K562 (cell line): ENCODE measurements around the gene RAB31. TPM values are rescaled to one million over a fixed set of nuclear protein-coding genes. Genes with fewer than 3 reads are reported as not detected.

Experiments used
- SMC3 ChIP-seq: conservative IDR thresholded peaks from 2 replicates; pipeline ENCODE4 v1.6.1; 2011; ENCODE audit warnings: low read depth, low read length, improper control_type of control experiment; ENCODE audit not compliant: insufficient read depth
- TCFL5 ChIP-seq: fragments of 250-450 bp; sonication (Bioruptor Pico); conservative IDR thresholded peaks from 2 replicates; pipeline ENCODE4 v1.6.1; 2021; ENCODE audit warnings: mild to moderate bottlenecking, moderate library complexity, matching md5 sums
- ZKSCAN1 ChIP-seq: fragments of 150-350 bp; IDR thresholded peaks from 2 replicates; pipeline ENCODE4 v1.6.1; 2016; ENCODE audit warnings: low read depth, low read length
- ZNF3 ChIP-seq: fragments of 250-450 bp; sonication (Bioruptor Pico); IDR thresholded peaks from 2 replicates; pipeline ENCODE4 v1.5.0; 2021; ENCODE audit warnings: mild to moderate bottlenecking, moderate library complexity
- ZNF699 ChIP-seq: fragments of 250-450 bp; sonication (Bioruptor Pico); IDR thresholded peaks from 2 replicates; pipeline ENCODE4 v1.8.0; 2021; ENCODE audit warnings: mild to moderate bottlenecking, moderate library complexity; ENCODE audit not compliant: insufficient replicate concordance
- polyA plus RNA-seq, 8 experiments: library from polyadenylated mRNA; depleted of rRNA in 4 of 8; stranded (reverse) in 5 of 8; unstranded in 3 of 8; fragments of >200 nt; fragmentation: Nextera tagmentation in 2 of 8; fragmentation: Illumina TruSeq in 1 of 8; extraction: Ambion mirVana in 2 of 8; extraction: Trizol in 1 of 8; gene quantifications; 2 replicates each; pipeline versions ENCODE4 v1.2.1 to v1.2.3, GENCODE V29; 2011 to 2014; ENCODE audit warnings: inconsistent platforms in 1 of 8, missing spikeins in 1 of 8
- total RNA-seq, 7 experiments: library from RNA; depleted of rRNA in 6 of 7; stranded (reverse); fragments of >200 nt in 6 of 7; fragmentation: Illumina TruSeq in 2 of 7; extraction: Trizol in 2 of 7; gene quantifications; 2 replicates each; pipeline versions ENCODE4 v1.2.1 to v1.2.3, GENCODE V29; 2011 to 2021; ENCODE audit warnings: low replicate concordance in 1 of 7
- TF ChIP-seq, protein P1 (sequence below): sonication (generic); formaldehyde crosslinking; IDR thresholded peaks from 2 replicates; pipeline ENCODE4 v1.8.0; 2023; ENCODE audit warnings: missing genetic modification reagents, mild to moderate bottlenecking, borderline replicate concordance
- TF ChIP-seq, protein P2 (sequence below): fragments of 250-450 bp; sonication (Bioruptor Pico); IDR thresholded peaks from 2 replicates; pipeline ENCODE4 v1.8.0; 2022; ENCODE audit warnings: inconsistent platforms
- TF ChIP-seq, protein P3 (sequence below), 2 experiments: fragments of 450-650 bp in 1 of 2; sonication (generic) in 1 of 2; formaldehyde crosslinking in 1 of 2; IDR thresholded peaks in 1 of 2; conservative IDR thresholded peaks in 1 of 2; 2 replicates each; pipeline versions ENCODE4 v1.6.1 to v1.8.1; 2016 to 2023; ENCODE audit warnings: mild to moderate bottlenecking in 2 of 2, moderate library complexity in 2 of 2, inconsistent platforms in 1 of 2, missing genetic modification reagents in 1 of 2
- TF ChIP-seq, protein P4 (sequence below), 2 experiments: fragments of 450-650 bp; formaldehyde crosslinking in 1 of 2; IDR thresholded peaks; 2 replicates each; pipeline versions ENCODE4 v1.4.0 to v1.6.1; 2014 to 2020; ENCODE audit warnings: mild to moderate bottlenecking in 2 of 2, borderline replicate concordance in 1 of 2, low read depth in 1 of 2

The RAB31 gene
- total and polyA plus RNA-seq, 9 of the 15 experiments (the other 6 are each of a cell fraction or from before 2014, with no cell fraction given): 20.7 to 70.4 (median 41.3) TPM

- TF ChIP-seq, protein P1, sequence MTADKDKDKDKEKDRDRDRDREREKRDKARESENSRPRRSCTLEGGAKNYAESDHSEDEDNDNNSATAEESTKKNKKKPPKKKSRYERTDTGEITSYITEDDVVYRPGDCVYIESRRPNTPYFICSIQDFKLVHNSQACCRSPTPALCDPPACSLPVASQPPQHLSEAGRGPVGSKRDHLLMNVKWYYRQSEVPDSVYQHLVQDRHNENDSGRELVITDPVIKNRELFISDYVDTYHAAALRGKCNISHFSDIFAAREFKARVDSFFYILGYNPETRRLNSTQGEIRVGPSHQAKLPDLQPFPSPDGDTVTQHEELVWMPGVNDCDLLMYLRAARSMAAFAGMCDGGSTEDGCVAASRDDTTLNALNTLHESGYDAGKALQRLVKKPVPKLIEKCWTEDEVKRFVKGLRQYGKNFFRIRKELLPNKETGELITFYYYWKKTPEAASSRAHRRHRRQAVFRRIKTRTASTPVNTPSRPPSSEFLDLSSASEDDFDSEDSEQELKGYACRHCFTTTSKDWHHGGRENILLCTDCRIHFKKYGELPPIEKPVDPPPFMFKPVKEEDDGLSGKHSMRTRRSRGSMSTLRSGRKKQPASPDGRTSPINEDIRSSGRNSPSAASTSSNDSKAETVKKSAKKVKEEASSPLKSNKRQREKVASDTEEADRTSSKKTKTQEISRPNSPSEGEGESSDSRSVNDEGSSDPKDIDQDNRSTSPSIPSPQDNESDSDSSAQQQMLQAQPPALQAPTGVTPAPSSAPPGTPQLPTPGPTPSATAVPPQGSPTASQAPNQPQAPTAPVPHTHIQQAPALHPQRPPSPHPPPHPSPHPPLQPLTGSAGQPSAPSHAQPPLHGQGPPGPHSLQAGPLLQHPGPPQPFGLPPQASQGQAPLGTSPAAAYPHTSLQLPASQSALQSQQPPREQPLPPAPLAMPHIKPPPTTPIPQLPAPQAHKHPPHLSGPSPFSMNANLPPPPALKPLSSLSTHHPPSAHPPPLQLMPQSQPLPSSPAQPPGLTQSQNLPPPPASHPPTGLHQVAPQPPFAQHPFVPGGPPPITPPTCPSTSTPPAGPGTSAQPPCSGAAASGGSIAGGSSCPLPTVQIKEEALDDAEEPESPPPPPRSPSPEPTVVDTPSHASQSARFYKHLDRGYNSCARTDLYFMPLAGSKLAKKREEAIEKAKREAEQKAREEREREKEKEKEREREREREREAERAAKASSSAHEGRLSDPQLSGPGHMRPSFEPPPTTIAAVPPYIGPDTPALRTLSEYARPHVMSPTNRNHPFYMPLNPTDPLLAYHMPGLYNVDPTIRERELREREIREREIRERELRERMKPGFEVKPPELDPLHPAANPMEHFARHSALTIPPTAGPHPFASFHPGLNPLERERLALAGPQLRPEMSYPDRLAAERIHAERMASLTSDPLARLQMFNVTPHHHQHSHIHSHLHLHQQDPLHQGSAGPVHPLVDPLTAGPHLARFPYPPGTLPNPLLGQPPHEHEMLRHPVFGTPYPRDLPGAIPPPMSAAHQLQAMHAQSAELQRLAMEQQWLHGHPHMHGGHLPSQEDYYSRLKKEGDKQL: no peak
- TF ChIP-seq TCFL5 (no peak), ZKSCAN1 (no peak), ZNF3 (CRISPR knock-in tag) (no peak), ZNF699 (CRISPR knock-in tag) (no peak), SMC3 (peak; percentile 66; the same call in 1 of the 2 replicates)
- TF ChIP-seq, protein P2, sequence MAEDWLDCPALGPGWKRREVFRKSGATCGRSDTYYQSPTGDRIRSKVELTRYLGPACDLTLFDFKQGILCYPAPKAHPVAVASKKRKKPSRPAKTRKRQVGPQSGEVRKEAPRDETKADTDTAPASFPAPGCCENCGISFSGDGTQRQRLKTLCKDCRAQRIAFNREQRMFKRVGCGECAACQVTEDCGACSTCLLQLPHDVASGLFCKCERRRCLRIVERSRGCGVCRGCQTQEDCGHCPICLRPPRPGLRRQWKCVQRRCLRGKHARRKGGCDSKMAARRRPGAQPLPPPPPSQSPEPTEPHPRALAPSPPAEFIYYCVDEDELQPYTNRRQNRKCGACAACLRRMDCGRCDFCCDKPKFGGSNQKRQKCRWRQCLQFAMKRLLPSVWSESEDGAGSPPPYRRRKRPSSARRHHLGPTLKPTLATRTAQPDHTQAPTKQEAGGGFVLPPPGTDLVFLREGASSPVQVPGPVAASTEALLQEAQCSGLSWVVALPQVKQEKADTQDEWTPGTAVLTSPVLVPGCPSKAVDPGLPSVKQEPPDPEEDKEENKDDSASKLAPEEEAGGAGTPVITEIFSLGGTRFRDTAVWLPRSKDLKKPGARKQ: no peak
- TF ChIP-seq, protein P3, sequence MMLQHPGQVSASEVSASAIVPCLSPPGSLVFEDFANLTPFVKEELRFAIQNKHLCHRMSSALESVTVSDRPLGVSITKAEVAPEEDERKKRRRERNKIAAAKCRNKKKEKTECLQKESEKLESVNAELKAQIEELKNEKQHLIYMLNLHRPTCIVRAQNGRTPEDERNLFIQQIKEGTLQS (IDR thresholded peaks at IDR 0.05): no peak
- TF ChIP-seq, protein P3 (CRISPR knock-in tag; conservative IDR thresholded peaks at IDR 0.05): no peak
- TF ChIP-seq, protein P4, sequence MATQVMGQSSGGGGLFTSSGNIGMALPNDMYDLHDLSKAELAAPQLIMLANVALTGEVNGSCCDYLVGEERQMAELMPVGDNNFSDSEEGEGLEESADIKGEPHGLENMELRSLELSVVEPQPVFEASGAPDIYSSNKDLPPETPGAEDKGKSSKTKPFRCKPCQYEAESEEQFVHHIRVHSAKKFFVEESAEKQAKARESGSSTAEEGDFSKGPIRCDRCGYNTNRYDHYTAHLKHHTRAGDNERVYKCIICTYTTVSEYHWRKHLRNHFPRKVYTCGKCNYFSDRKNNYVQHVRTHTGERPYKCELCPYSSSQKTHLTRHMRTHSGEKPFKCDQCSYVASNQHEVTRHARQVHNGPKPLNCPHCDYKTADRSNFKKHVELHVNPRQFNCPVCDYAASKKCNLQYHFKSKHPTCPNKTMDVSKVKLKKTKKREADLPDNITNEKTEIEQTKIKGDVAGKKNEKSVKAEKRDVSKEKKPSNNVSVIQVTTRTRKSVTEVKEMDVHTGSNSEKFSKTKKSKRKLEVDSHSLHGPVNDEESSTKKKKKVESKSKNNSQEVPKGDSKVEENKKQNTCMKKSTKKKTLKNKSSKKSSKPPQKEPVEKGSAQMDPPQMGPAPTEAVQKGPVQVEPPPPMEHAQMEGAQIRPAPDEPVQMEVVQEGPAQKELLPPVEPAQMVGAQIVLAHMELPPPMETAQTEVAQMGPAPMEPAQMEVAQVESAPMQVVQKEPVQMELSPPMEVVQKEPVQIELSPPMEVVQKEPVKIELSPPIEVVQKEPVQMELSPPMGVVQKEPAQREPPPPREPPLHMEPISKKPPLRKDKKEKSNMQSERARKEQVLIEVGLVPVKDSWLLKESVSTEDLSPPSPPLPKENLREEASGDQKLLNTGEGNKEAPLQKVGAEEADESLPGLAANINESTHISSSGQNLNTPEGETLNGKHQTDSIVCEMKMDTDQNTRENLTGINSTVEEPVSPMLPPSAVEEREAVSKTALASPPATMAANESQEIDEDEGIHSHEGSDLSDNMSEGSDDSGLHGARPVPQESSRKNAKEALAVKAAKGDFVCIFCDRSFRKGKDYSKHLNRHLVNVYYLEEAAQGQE (IDR thresholded peaks at IDR 0.05; ENCODE audit: borderline replicate concordance): peak; percentile 42; the same call in 1 of the 2 replicates
- TF ChIP-seq, protein P4 (CRISPR knock-in tag; IDR thresholded peaks at IDR 0.05; ENCODE audit: low read depth): no peak
Measured at GRCh38 chr18:9792565-9793245, 84.6 kb downstream of the RAB31 start (continued).
